ENCODE measurements around the gene PRIM2.
"Not testable (repeated sequence)": the region's sequence is repeated elsewhere in the genome, so short reads cannot be mapped to it uniquely, and the experiment has no call there.

DNA sequence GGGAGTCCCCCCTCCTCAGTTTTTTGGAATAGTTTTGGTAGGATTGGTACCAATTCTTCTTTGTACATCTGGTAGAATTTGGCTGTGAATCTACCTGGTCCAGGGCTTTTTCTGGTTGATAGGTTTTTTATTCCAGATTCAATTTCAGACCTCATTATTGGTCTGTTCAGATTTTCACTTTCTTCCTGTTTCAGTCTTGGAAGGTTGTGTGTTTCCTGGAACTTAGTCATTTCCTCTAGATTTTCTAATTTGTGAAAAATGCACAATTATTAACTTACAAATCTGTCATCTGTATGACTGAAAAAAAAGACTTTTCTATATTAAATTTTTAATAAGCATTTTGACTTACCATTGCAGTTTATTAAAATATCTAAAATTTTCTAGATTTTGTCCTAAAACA lies 287.9 kb downstream of the PRIM2 start:
- TF ChIP-seq, protein P1, sequence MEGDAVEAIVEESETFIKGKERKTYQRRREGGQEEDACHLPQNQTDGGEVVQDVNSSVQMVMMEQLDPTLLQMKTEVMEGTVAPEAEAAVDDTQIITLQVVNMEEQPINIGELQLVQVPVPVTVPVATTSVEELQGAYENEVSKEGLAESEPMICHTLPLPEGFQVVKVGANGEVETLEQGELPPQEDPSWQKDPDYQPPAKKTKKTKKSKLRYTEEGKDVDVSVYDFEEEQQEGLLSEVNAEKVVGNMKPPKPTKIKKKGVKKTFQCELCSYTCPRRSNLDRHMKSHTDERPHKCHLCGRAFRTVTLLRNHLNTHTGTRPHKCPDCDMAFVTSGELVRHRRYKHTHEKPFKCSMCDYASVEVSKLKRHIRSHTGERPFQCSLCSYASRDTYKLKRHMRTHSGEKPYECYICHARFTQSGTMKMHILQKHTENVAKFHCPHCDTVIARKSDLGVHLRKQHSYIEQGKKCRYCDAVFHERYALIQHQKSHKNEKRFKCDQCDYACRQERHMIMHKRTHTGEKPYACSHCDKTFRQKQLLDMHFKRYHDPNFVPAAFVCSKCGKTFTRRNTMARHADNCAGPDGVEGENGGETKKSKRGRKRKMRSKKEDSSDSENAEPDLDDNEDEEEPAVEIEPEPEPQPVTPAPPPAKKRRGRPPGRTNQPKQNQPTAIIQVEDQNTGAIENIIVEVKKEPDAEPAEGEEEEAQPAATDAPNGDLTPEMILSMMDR (IDR thresholded peaks at IDR 0.05; ENCODE audit: poor library complexity), result not testable (repeated sequence)
- TF ChIP-seq EZH2 (IDR thresholded peaks at IDR 0.05; ENCODE audit: borderline replicate concordance); EZH2phosphoT487 (IDR thresholded peaks at IDR 0.05; ENCODE audit: low read depth, severe bottlenecking, unreplicated experiment): not testable (repeated sequence)

Data from hepatocyte (in vitro differentiated cells).